Fibroblast of skin of right quadriceps (primary cell): ENCODE data around the gene E2F2.
"Not testable (repeated sequence)": the region's sequence is repeated elsewhere in the genome, so short reads cannot be mapped to it uniquely, and the experiment has no call there.

Source experiments
- DNase-seq: peaks from one replicate; pipeline ENCODE4 v3.0.0-alpha.2; 2013

E2F2 gene

GRCh38 chr1:23545851-23546250, 14.8 kb upstream of the E2F2 start:
- DNase-seq: no peak

- DNase-seq: peak; percentile 79
These were observed 13.7 kb upstream of the E2F2 start for GRCh38 chr1:23544444-23545389.

DNA sequence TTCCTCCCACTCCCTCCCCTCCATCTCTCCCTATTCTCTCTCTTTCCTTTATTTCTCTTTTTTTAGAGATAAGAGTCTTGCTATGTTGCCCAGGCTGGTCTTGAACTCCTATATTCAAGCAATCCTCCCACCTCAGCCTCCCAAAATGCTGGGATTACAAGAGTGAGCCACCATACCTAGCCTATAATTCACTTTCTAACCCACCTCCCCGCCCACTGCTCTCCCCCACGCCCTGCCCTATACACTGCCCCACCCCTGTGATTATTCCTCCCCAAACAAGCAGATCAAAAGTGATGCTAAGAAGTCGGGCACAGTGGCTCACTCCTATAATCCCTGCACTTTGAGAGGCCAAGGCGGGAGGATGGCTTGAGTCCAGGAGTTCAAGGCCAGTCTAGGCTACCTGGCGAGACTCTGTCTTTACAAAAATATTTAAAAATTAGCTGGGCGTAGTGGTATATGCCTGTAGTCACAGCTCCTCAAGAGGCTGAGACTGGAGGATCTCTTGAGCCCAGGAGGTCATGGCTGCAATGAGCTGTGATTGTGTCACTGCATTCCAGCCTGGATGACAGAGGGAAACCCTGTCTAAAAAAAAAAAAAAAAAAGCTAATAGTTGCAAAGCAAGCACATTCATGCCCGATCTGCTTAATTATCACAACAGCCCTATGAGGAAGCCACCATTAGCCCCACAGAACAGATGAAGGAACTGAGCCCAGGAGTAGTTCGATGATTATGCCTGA, 12.8 kb upstream of the E2F2 start:
- peak; percentile 28 for DNase-seq

- DNase-seq: not testable (repeated sequence)
These were observed 11.9 kb upstream of the E2F2 start for GRCh38 chr1:23542940-23543339.

- peak; percentile 89 for DNase-seq
These were observed 8.7 kb upstream of the E2F2 start for GRCh38 chr1:23539698-23540266.

GRCh38 chr1:23537296-23537973, 6.4 kb upstream of the E2F2 start:
- peak; percentile 70 for DNase-seq

DNA sequence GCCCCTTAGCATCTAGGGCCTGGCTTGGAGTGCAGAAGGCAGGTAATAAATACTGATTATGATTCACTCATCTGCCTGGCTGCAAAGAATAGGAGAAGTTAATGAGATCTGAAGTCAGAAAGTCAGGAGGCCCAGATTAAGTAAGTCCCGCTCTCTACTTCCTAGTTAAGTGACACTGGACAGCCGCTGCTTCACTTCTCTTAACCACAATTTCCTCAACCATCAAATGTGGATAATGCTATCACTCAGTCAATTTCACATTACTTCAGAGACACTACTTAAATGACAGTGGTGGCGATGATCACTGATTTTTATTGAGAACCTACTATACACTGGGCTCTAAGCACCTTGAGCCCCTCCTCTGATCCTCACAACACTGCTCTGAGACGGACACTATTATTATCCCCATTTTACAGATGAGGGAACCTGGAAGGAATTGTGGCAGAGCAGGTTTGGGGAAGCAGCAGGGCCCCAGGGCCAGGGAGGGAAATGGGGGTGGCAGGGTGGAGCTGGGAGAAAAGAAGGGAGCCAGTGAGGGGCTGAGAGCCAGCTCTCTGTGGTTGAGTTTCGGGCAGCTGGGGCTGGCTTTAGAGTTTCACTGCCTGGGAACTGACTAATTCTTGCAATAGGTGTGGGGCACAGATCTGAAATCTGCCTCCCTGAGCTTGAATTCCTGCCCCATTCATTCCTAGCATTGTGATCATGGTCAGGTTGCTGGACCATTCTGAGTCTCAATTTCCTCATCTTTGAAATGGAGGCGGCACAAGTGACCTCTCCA, 2.4 kb upstream of the E2F2 start:
- no peak for DNase-seq

DNA sequence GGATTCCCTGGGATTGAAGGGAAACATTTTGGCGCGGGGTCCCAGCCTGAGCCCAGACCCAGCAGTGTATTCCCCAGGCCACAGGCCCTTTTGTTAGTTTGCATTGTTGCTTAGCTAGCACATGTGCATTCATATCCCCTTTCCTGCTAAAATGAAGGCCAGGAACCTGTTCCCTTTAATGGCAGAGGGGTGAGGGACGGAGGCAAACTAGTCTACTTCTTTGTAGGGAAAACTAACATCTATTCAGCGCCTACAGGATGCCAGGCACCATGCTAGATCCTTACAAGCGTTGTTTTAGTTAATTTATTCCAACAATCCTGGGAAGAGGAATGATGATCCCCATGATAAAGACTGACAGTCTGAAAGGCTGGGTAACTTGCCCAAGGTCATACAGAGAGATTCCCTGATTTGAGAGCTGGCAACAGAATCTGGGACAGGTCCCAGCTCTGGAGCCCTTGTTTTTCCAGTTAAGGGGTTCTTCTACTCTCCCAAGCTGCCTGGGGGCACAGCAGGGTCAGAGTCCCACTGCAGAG, 595 bp upstream of the E2F2 start:
- DNase-seq: no peak

GRCh38 chr1:23530087-23530746, 816 bp downstream of the E2F2 start:
- DNase-seq: no peak

DNA sequence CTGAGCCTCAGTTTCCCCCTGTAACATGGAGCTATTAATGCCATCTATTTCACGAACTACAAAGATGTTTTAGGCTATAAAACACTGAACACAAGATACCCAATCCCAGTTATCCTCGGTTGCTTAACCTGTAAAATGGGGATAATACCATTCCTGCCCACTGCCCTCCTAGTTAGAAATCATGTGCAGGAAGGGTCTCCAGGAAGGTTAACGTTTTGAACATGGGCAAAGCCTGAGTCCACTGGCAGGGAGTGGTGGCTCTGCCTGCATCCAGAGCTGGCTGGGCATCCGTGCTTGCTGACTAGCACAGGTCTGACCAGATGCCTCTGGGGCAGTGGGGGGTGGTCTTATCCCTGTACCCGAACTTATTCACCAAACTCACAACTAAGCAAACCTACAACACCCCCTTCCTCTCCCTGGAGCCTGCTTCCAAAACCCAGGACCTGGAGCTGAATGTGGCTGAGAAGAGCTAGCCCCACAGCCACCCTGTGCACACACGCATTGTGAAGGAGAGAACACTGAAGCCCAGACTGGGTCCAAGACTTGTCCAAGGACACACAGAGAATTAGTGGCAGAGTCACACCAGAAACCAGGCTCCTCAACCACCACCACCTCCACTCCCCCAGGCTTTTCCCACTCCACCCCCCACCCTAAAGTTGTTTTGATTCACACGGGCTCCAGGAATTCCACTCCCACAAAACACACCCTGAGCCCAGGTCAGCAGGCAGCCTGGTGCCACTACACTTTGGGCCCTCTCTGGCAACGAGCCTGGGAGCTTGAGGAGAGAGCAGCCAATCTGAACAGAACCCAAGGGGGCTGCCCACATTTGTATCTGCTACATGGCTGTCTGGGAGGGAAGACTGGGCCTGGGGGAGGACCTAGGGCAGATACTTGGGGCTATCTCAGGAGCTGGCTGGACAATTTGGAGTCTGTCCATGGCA, 1.6 kb downstream of the E2F2 start:
- no peak for DNase-seq

DNA sequence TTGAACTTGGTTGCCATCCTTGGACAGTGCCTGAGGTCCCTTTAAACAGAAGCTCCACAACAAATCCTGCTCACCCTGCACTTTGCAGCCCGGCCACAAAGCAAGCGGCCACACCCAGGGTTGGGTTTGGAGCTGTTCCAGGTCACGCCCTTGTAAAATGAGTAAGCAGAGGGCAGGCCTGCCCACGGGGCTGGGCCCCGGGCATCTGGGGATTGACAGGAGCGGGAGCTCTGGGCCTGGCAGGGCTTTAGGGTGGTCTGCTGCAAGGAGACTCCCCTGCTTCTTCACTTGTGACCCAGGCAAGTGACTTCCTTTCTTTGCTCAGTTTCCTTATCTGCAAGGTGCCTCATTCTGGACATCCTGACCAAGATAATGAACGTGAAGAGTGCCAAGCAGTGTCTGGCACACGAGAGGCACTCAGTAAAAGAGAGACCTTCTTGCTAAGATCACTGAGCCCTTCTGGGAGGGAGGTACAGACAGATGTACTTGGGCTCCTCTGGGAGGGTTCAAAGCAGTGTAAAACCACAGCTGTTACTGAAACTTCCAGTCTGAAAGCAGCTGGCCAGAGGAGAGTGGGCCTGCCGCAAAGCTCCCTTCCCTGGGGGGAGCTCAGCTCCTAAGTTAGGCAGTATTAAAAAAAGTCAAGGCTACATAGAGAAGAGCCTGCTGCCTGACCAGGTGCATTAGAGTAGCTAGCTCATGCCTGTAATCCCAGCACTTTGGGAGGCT, 2.6 kb downstream of the E2F2 start:
- peak; percentile 61 for DNase-seq

- DNase-seq: no peak
These were observed 3.2 kb downstream of the E2F2 start for GRCh38 chr1:23527900-23528249.

- DNase-seq: no peak
These were observed 3.7 kb downstream of the E2F2 start for GRCh38 chr1:23527366-23527765.

DNA sequence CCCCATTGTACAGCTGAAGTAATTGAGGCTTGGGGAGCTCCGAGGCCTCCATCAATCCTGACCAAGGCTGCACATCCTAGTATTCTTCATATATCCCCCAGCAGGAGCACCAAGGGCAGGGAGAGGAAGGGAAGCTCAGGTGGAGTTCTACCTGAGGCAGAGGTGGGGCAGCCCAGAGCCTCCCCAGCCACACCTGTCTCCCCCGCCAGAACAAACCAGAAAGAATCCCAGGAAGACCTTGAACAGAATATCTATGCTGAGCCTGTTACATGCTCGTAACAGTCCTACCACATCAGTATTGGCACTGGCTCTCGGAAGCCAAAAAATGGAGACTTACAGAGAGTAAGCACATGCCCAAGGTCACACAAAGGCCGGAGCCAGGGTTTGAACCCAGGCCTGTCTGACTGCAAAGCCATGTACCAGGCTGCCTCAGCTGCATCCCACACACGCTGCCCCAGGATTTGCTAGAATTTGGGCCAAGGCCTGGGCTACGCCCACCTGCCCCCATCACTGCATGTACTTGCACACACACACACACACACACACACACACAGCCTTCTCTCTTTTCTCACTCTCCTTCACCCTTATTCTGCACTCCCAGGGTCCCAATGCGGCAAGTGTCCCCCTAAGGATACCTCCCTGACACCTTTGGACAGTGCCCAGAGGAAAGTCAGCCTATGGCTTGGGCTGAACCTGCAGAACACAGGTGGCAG, 4.5 kb downstream of the E2F2 start:
- no peak for DNase-seq

DNA sequence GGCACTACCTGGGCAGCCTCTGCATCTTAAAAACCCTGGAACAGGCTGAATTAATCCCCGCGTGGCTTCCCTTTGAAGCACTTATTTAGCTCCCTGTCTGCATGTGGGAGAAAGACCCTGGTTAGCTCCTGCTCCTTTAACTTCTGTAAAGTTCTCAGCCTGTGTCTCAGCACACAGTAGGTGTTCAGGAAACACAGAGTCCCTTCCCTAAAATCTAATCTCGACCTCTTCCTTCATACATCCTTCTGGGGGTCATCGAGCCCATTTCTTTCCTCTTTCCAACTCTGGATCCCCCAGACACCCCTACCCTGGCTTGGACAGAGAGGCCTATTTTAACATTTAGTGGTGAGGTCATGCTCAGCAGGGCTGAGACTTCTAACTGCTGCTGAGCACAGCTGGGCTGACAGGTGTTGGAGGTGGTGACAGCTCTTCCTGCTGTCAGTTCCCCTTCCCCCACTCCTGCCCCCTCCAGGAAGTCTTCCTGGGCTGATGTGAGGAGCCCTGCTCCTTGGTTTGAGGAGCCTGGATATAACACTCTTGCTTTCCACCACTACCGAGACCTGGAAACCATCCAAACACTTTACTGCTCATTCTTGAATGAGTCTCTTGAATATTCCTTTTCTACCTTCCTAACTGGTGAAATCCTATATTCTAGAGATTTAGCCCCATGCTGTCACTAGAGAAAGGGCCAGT, 5.3 kb downstream of the E2F2 start:
- DNase-seq: no peak

- DNase-seq: no peak
These were observed 6.2 kb downstream of the E2F2 start for GRCh38 chr1:23524716-23525401.

- no peak for DNase-seq
These were observed 6.9 kb downstream of the E2F2 start for GRCh38 chr1:23524163-23524562.
